ENCODE results near the gene GAGE12E.
"Not testable (repeated sequence)": the region's sequence is repeated elsewhere in the genome, so short reads cannot be mapped to it uniquely, and the experiment has no call there.

The GAGE12E gene

GRCh38 chrX:49550989-49551388 lies at the start of gene GAGE12E:
Gene GAGE12E, plus strand, starts transcription at chrX:49551289. Its CDS starts 1,155 bp downstream, at chrX:49552444.
- DNase-seq: not testable (repeated sequence)

- DNase-seq: not testable (repeated sequence)
These were observed 19.2 kb upstream of the GAGE12E start, which contains the start of gene GAGE12C for GRCh38 chrX:49531877-49532276. Gene GAGE12C, plus strand, starts transcription at chrX:49532177. Its CDS starts 1,155 bp downstream, at chrX:49533332.

GRCh38 chrX:49541433-49541832 lies 9.7 kb upstream of the GAGE12E start, which contains the start of gene GAGE12D:
Gene GAGE12D, plus strand, starts transcription at chrX:49541733. Its CDS starts 1,155 bp downstream, at chrX:49542888.
- DNase-seq: not testable (repeated sequence)

- not testable (repeated sequence) for DNase-seq
These were observed 9.5 kb downstream of the GAGE12E start, which contains the start of gene GAGE12F for GRCh38 chrX:49560542-49560941. Gene GAGE12F, plus strand, starts transcription at chrX:49560842. Its CDS starts 1,155 bp downstream, at chrX:49561997.

- DNase-seq: not testable (repeated sequence)
These were observed 17.6 kb downstream of the GAGE12E start for GRCh38 chrX:49568728-49569127.

- not testable (repeated sequence) for DNase-seq
These were observed 18.1 kb downstream of the GAGE12E start for GRCh38 chrX:49569152-49569551.

- DNase-seq: not testable (repeated sequence)
These were observed 19.0 kb downstream of the GAGE12E start, which contains the start of gene GAGE12G for GRCh38 chrX:49570100-49570499. Gene GAGE12G, plus strand, starts transcription at chrX:49570400. Its CDS starts 1,155 bp downstream, at chrX:49571555.

GRCh38 chrX:49579649-49580048 lies 28.6 kb downstream of the GAGE12E start, which contains the start of gene GAGE12H:
Gene GAGE12H, plus strand, starts transcription at chrX:49579949. Its CDS starts 1,155 bp downstream, at chrX:49581104.
- DNase-seq: not testable (repeated sequence)

- not testable (repeated sequence) for DNase-seq
These were observed 38.1 kb downstream of the GAGE12E start, which contains the start of gene GAGE2A for GRCh38 chrX:49589196-49589595. Gene GAGE2A, plus strand, starts transcription at chrX:49589496. Its CDS starts 1,155 bp downstream, at chrX:49590651.

GRCh38 chrX:49589769-49590478 lies 38.8 kb downstream of the GAGE12E start:
- not testable (repeated sequence) for DNase-seq

GRCh38 chrX:49590488-49590887 lies 39.4 kb downstream of the GAGE12E start:
- not testable (repeated sequence) for DNase-seq

- not testable (repeated sequence) for DNase-seq
These were observed 47.6 kb downstream of the GAGE12E start, which contains the start of gene GAGE1 for GRCh38 chrX:49598720-49599119. Gene GAGE1, plus strand, starts transcription at chrX:49599020. Its CDS starts 1,155 bp downstream, at chrX:49600175.

All from erythroblast (primary cell).